Osteoblast (primary cell): ENCODE measurements around the gene KLHL28. TPM values are rescaled to one million over a fixed set of nuclear protein-coding genes. Genes with fewer than 3 reads are reported as not detected.

Experiments
- DNase-seq: peaks from one replicate; pipeline ENCODE4 v3.0.0; 2011; ENCODE audit warnings: low spot score, mixed read lengths; ENCODE audit not compliant: insufficient read length; ENCODE audit errors: missing footprints
- H2AFZ ChIP-seq: 2 replicates; pipeline ENCODE4 v1.6.0; 2011; ENCODE audit warnings: mild to moderate bottlenecking, low read length
- H3K27ac ChIP-seq: 2 replicates; pipeline ENCODE4 v1.5.1; 2011; ENCODE audit warnings: mild to moderate bottlenecking, low read depth, low read length, moderate library complexity
- H3K27me3 ChIP-seq: 2 replicates; pipeline ENCODE4 v1.6.0; 2012; ENCODE audit warnings: mild to moderate bottlenecking, control low read depth, inconsistent platforms, low read length, moderate library complexity; ENCODE audit not compliant: insufficient read depth
- H3K36me3 ChIP-seq: 2 replicates; pipeline ENCODE4 v1.5.1; 2011; ENCODE audit warnings: mild to moderate bottlenecking, low read length, control low read depth, moderate library complexity; ENCODE audit not compliant: insufficient read depth
- H3K4me1 ChIP-seq: 2 replicates; pipeline ENCODE4 v1.5.1; 2011; ENCODE audit warnings: mild to moderate bottlenecking, low read length, control low read depth, moderate library complexity; ENCODE audit not compliant: insufficient read depth
- H3K4me2 ChIP-seq: 2 replicates; pipeline ENCODE4 v1.6.0; 2011; ENCODE audit warnings: mild to moderate bottlenecking, low read length; ENCODE audit not compliant: insufficient read depth
- H3K4me3 ChIP-seq: fragments of 200-600 bp; sonication (generic); 3 replicates; pipeline ENCODE4 v1.5.1; 2012; ENCODE audit warnings: mild to moderate bottlenecking, low read length, inconsistent platforms; ENCODE audit not compliant: insufficient read depth
- H3K79me2 ChIP-seq: 2 replicates; pipeline ENCODE4 v1.6.0; 2012; ENCODE audit warnings: mild to moderate bottlenecking, low read length, control low read depth, inconsistent platforms; ENCODE audit not compliant: insufficient read depth
- H3K9me3 ChIP-seq: 2 replicates; pipeline ENCODE4 v1.5.1; 2011; ENCODE audit warnings: low read depth, low read length, control low read depth
- H4K20me1 ChIP-seq: 2 replicates; pipeline ENCODE4 v1.6.0; 2012; ENCODE audit warnings: mild to moderate bottlenecking, low read length, control low read depth; ENCODE audit not compliant: insufficient read depth
- CTCF ChIP-seq: IDR thresholded peaks from 2 replicates; pipeline ENCODE4 v1.5.1; 2011; ENCODE audit warnings: mild to moderate bottlenecking, low read depth, low read length, moderate library complexity; ENCODE audit errors: extremely low read depth
- total RNA-seq: library from RNA; depleted of rRNA; stranded (reverse); fragments of >200 nt; gene quantifications from 2 replicates; pipeline ENCODE4 v1.2.3, GENCODE V29; 2012

The KLHL28 gene
- total RNA-seq, 1 donor, result 11.9 TPM

- Histone ChIP-seq H3K9me3 (no peaks in the 10 kb centered on the region), H4K20me1 (no peaks in the 10 kb centered on the region), H3K4me3 (no peak overlapping the region), H3K27ac (no peak overlapping the region), H3K79me2 (peaks cover 21% of the 10 kb centered on the region), H2AFZ (no peak overlapping the region), H3K27me3 (no peaks in the 10 kb centered on the region), H3K4me1 (no peaks in the 10 kb centered on the region), H3K36me3 (no peaks in the 10 kb centered on the region), H3K4me2 (no peak overlapping the region)
- no peak for DNase-seq
- TF ChIP-seq CTCF, result no peak
Measured at GRCh38 chr14:44995196-44995595, 33.4 kb upstream of the KLHL28 start.

GRCh38 chr14:44990533-44990932 is 28.8 kb upstream of the KLHL28 start:
- Histone ChIP-seq H3K79me2 (peaks cover 17% of the 10 kb centered on the region), H3K4me2 (no peak overlapping the region), H3K9me3 (no peaks in the 10 kb centered on the region), H3K4me3 (no peak overlapping the region), H4K20me1 (peaks cover 3% of the 10 kb centered on the region), H3K27me3 (no peaks in the 10 kb centered on the region), H3K27ac (no peak overlapping the region), H3K36me3 (no peaks in the 10 kb centered on the region), H2AFZ (no peak overlapping the region), H3K4me1 (no peaks in the 10 kb centered on the region)
- TF ChIP-seq CTCF, result no peak
- DNase-seq, result no peak

GRCh38 chr14:44989497-44990440 is 28.0 kb upstream of the KLHL28 start:
- peaks cover 23% of the 10 kb centered on the region for H3K79me2 ChIP-seq
- H3K4me2 ChIP-seq, result no peak overlapping the region
- H3K9me3 ChIP-seq, result no peaks in the 10 kb centered on the region
- no peak overlapping the region for H3K27ac ChIP-seq
- DNase-seq, result no peak
- no peak for TF ChIP-seq CTCF
- no peak overlapping the region for H3K4me3 ChIP-seq
- peaks cover 8% of the 10 kb centered on the region for H4K20me1 ChIP-seq
- no peaks in the 10 kb centered on the region for H3K27me3 ChIP-seq
- no peaks in the 10 kb centered on the region for H3K36me3 ChIP-seq
- no peak overlapping the region for H2AFZ ChIP-seq
- no peaks in the 10 kb centered on the region for H3K4me1 ChIP-seq

- no peak for DNase-seq
- Histone ChIP-seq H3K9me3 (no peaks in the 10 kb centered on the region), H3K79me2 (peaks cover 18% of the 10 kb centered on the region), H4K20me1 (peaks cover 8% of the 10 kb centered on the region), H3K27me3 (no peaks in the 10 kb centered on the region), H2AFZ (no peak overlapping the region), H3K27ac (no peak overlapping the region), H3K4me2 (no peak overlapping the region), H3K4me3 (no peak overlapping the region), H3K36me3 (no peaks in the 10 kb centered on the region), H3K4me1 (no peaks in the 10 kb centered on the region)
- no peak for TF ChIP-seq CTCF
Measured at GRCh38 chr14:44988694-44989093, 26.9 kb upstream of the KLHL28 start.
